ENCODE data around the gene SOX3. TPM values are rescaled to one million over a fixed set of nuclear protein-coding genes. Genes with fewer than 3 reads are reported as not detected.

Gene SOX3
- not detected in 2 replicates for total RNA-seq (2014; rRNA removed; shearing (Covaris generic))
- not detected in 2 replicates for polyA plus RNA-seq (2015; cell fraction: cytosol; rRNA removed)
- polyA plus RNA-seq (2015; cell fraction: nucleus; rRNA removed), result not detected in 2 replicates

GRCh38 chrX:140504371-140505324, at the start of gene SOX3:
Gene SOX3, minus strand, starts transcription at chrX:140505069. Its CDS starts 9 bp downstream, at chrX:140505060.
- no peak for DNase-seq (ENCODE audit: low read depth)

GRCh38 chrX:140548985-140549384, 44.1 kb upstream of the SOX3 start:
- DNase-seq (ENCODE audit: low read depth), result no peak

GRCh38 chrX:140526171-140526570, 21.3 kb upstream of the SOX3 start:
- DNase-seq (ENCODE audit: low read depth), result peak; percentile 46

- DNase-seq (ENCODE audit: low read depth), result peak; percentile 8
Measured at GRCh38 chrX:140525448-140525847, 20.6 kb upstream of the SOX3 start.

GRCh38 chrX:140524556-140524955, 19.7 kb upstream of the SOX3 start:
- peak; percentile 83 for DNase-seq (ENCODE audit: low read depth)

GRCh38 chrX:140521393-140521792, 16.5 kb upstream of the SOX3 start:
- DNase-seq (ENCODE audit: low read depth), result no peak

- DNase-seq (ENCODE audit: low read depth), result peak; percentile 20
Measured at GRCh38 chrX:140514554-140514953, 9.7 kb upstream of the SOX3 start.

- DNase-seq (ENCODE audit: low read depth), result no peak
Measured at GRCh38 chrX:140510895-140511295, 6.0 kb upstream of the SOX3 start.

GRCh38 chrX:140510306-140510676, 5.4 kb upstream of the SOX3 start:
- DNase-seq (ENCODE audit: low read depth), result no peak

GRCh38 chrX:140509468-140510305, 4.8 kb upstream of the SOX3 start:
- no peak for DNase-seq (ENCODE audit: low read depth)

GRCh38 chrX:140508958-140509357, 4.1 kb upstream of the SOX3 start:
- no peak for DNase-seq (ENCODE audit: low read depth)

GRCh38 chrX:140507982-140508305, 3.1 kb upstream of the SOX3 start:
- DNase-seq (ENCODE audit: low read depth), result no peak

- DNase-seq (ENCODE audit: low read depth), result no peak
Measured at GRCh38 chrX:140507223-140507981, 2.5 kb upstream of the SOX3 start.

- no peak for DNase-seq (ENCODE audit: low read depth)
Measured at GRCh38 chrX:140505421-140506337, 810 bp upstream of the SOX3 start.

- no peak for DNase-seq (ENCODE audit: low read depth)
Measured at GRCh38 chrX:140503714-140504351, 1.0 kb downstream of the SOX3 start.

- no peak for DNase-seq (ENCODE audit: low read depth)
Measured at GRCh38 chrX:140503238-140503601, 1.6 kb downstream of the SOX3 start.

- DNase-seq (ENCODE audit: low read depth), result no peak
Measured at GRCh38 chrX:140502491-140503237, 2.2 kb downstream of the SOX3 start.

GRCh38 chrX:140501940-140502468, 2.9 kb downstream of the SOX3 start:
- DNase-seq (ENCODE audit: low read depth), result no peak

- DNase-seq (ENCODE audit: low read depth), result no peak
Measured at GRCh38 chrX:140501321-140501720, 3.5 kb downstream of the SOX3 start.

All from HT1080 (cell line).